Measurements from ENCODE around the gene KCNT2.

DNA sequence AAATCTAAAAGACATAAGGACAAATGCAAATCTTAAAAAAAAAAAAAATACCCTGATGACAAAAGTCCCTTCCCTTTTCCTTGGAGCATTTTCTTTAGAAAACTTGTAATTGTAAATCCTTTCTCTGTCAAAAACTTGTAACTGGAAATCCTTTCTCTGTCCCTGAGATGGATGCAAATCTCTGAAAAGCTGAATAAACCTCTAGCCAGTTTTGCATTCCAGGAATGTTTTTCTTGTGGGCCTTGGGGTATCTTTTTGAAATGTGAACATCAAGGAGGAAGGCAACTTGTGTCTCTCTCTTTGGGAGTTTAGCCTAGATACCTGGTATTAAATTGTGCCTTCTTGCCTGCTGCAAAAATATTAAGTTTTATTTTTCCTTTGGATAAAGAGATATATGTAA, 305.3 kb downstream of the KCNT2 start:
- no peak for TF ChIP-seq POLR2AphosphoS5 (IDR thresholded peaks at IDR 0.05; ENCODE audit: low read depth, low read length)
- no peak for TF ChIP-seq POLR2A (IDR thresholded peaks at IDR 0.05; ENCODE audit: low read depth, low read length)
